ENCODE measurements around the gene DGKA.
"Not testable (repeated sequence)": the region's sequence is repeated elsewhere in the genome, so short reads cannot be mapped to it uniquely, and the experiment has no call there.

The DGKA gene

DNA sequence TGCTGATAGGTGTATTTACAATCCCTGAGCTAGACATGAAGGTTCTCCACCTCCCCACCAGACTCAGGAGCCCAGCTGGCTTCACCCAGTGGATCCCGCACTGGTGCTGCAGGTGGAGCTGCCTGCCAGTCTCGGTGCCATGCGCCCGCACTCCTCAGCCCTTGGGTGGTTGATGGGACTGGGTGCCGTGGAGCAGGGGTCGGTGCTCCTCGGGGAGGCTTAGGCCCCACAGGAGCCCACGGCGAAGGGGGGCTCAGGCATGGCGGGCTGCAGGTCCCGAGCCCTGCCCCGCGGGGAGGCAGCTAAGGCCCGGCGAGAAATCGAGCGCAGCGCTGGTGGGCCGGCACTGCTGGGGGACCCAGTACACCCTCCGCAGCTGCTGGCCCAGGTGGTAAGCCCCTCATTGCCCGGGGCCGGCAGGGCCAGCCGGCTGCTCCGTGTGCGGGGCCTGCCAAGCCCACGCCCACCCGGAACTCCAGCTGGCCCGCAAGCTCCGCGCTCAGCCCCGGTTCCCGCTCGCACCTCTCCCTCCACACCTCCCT, 69.1 kb downstream of the DGKA start:
- DNase-seq: not testable (repeated sequence)

DNA sequence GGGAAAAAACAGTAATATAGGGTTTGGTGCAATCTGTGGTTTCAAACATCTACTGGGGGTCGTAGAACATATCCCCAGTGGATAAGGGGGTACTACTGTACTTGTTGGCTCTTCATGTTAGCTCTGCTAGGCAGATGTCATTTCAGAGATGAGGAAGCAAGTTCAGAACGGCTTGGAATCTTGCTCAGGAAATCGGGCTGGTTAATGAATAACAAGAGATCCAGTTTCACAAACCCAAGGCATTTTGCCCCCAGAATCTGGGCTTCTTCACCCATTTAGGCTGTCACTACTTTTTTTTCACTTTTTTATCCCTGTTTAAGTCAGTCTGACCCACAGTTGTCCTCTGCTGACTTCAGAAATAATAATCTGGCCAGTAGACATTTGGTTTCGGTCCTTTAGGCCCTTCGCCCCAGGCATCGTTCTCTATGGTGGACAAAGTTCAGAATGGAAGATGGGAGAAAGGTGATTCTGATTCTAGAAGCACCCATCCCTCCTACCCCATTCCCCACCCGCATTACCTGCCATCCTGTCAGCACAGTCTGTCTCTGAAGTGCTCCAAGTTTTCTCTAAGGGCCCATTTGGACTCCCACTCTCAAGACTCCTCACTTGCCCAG, 70.6 kb downstream of the DGKA start:
- no peak for DNase-seq

DNA sequence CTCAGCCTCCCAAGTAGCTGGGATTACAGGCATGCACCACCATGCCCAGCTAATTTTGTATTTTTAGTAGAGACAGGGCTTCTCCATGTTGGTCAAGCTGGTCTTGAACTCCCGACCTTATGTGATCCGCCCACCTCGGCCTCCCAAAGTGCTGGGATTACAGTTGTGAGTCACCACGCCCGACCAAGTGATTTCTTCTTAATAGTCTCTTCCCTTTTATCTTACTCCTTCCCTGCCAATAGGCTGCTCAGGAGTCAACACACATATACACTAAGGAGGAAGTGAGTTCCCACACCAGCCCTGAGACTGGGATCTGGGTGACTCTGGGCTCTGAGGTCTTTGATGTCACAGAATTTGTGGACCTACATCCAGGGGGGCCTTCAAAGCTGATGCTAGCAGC, 72.4 kb downstream of the DGKA start:
- not testable (repeated sequence) for DNase-seq
